NCI-H524 treated with DMSO at 0.1 percent for 48 hours (cell line): Measurements from ENCODE around the gene GNAI2.

ENCODE experiments used
- DNase-seq: peaks from one replicate; lab custom pipeline; 2025; lab: John Stamatoyannopoulos, UW

Gene GNAI2

DNA sequence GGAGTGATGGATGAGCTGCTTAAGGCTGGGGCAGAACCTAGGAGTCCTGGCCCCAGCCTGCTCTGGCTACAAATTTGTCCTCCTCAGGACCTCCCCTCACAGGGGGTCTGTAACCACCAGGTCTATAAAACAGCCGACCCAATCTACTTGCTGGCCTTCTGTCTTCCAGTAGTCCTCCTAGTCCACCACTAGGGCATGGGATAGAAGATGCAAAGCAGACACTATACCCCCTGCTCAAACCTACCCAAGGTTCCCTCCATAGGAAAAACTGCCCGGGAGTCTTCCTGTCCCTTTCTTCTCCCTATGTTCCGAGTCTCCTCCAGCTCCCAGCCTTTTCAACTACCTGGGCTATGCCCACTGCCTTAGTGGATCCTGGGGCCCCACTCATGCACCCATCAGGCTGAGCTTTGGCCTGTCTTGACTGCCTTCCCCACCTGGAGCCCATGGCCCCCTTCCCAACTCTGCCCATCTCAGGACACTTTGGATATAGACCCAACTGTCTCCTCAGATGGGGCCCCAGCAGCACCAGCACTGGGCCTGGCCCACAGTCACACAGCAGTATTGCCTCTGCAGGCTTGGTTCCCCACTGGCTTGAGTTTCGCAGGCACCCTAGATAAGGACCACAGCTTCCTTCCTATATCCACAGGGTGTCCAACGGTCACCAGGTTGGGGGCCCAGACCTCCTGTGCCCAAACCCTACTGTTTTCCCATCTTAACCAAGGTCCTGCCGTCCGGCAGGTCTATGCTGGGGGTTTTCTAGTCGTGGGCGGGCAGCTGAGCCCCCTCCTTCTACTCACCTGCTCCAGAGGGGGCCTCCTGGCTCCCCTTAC is 62.1 kb downstream of the GNAI2 start:
- DNase-seq, result no peak

DNA sequence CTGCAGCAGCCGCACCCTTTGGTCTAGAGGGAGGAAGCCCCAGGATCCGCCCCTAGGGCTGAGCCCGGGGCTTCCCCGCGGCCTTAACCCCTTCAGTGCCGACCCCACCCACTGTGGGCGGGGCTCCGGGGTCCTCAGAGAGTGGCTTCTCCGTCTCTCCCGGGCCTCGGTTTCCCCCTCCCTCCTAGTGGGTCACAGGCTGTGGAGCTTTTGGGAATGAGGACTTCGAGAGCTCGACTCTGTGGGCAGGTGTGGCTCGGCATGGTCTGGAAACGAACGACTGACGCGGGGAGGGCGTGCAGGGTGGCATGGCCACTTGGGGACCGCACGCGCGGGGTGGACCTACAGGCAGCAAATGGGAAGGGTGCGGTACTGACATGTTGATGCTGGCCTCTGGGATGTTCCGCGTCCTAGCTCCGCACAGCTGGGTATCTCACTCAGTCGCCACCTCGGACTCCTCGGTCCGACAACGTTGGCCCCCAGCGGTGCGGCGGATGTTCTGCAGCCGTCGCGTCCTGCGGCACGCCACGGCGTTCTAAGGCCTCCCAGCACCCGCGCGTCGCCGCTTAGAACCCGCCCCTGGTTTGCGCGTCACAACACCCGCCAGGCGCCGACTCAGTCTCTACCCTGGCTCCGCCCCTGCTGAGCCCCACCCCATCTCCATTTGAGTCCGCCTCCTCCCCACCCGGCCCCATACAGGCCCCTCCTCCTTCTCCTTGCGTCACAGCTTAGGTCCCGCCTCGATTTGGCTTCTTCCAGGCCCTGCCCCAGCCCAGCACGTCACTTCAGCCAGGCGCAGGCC is 63.0 kb downstream of the GNAI2 start, which contains the start of the genes HYAL3 and NAA80:
Gene HYAL3 (minus strand): TSS at position 570 of the 802 bp plus-strand sequence. CDS start 3,803 bp downstream, outside the sequence.
Gene NAA80 (minus strand): TSS at position 570 of the 802 bp plus-strand sequence. CDS start 1,942 bp downstream, outside the sequence.
- DNase-seq, result no peak

DNA sequence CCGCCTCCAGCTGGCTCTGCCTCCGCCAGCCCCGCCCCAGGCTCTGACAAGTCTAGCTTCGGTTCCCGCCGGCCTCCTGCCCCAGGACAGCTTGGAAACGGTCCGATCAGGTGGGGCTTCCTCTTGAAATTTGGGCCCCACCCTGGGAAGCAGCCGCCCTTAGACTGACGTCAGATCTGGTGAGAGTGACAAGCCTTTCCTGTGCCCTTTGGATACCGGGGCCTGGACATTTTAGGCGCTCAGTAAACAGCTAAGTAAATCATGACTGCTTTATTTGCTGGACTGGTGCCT is 63.6 kb downstream of the GNAI2 start:
- no peak for DNase-seq

DNA sequence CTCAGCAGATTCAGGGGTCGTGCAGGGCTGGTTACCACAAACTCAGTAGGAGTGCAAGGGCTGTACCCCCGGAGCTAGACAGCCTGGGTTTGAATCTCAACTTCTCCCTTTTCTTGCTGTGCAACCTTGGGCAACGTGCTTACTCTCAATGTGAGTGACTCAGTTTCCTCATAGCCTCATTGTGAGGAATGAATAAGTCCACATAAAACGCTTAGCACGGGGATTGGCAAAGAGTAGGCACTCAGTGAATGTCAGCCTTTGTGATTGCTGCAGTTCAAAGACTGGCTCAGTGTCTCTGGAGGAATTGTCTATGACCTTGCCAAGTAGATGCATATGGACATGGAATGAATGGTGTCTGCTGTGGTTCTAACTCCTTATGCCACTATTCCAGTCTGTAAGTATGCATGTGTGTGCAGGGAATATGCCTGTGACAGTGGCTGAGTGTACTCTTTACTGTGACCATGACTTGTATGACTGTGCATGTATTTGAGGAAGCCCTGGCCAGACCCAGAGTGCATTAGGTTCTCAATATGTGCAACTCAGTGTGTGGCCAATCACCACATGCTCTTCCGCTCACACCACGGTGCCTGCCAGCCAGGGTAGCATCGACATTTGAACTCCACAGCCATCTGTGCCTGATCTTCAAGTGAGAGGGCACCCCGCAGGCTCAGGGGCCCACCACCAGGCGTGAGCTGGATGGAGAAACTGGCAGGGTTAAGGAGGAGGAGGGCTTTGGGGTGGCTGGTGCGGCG is 64.1 kb downstream of the GNAI2 start:
- DNase-seq, result no peak

DNA sequence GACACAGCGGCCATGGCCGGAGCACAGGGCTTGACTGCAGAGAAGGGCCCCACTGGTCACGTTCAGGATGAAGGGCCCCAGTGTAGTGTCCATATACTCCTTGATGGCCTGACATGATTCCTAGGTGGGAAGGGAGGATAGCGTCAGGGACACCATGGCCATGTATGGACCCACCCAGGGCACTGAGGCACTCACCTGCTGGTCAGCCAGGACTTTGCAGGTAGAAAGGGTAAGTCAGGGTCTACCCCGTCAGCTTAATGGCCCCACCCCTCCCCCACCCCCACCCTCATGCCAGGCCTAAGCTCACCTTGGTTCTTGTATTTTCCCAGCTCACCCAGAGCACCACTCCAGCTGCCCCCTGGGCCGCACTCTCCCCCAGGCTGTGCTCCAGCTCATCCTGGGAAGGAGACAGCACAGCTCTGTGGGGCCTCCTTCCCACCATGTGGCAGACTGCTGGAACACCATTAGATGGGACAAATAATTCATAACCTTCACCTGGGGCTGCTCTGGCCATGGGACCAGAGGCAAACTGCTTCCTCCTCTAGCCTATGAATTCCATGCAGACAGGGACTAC is 64.8 kb downstream of the GNAI2 start:
- DNase-seq, result no peak

DNA sequence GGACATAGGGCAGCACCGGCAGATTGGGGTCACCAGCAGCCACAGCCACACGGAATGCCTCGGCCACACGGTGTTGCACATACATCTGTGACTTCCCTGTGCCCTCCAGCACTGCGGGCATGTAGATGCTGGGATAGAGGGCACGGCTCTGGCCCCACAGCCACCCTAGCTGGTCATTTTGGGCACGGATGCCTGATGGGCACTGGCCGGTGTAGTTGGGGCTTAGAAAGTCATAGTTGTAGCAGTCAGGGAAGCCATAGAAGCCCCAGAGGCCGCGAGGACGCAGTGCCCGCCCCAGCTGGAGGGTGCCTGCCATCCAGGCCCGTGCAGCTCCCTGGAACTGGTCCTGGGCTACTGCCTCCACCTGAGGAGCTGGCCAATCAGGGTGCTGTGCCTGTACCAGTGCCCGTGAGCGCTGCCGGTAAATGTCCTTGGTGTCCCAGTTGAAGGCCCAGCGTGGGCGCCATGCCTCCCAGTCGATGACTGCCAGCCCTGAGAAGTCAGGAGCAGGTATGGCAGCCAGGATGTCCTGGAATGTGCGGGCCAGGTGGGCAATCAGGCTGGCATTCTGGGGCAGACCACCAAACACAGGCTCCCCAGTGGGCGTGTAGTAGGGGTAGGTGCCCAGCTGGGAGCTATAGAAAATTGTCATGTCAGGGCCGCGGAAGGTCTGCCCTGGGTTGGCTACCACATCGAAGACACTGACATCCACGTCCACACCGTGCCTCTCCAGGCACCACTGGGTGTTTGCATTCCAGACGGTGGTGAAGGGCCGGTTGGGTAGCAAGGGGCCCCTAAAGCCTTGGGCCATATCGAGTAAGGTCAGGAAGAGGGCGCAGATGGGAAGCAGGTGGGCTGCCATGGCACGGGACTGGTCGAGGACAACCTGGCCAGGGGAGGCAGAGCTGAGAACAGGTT is 66.3 kb downstream of the GNAI2 start:
- no peak for DNase-seq

DNA sequence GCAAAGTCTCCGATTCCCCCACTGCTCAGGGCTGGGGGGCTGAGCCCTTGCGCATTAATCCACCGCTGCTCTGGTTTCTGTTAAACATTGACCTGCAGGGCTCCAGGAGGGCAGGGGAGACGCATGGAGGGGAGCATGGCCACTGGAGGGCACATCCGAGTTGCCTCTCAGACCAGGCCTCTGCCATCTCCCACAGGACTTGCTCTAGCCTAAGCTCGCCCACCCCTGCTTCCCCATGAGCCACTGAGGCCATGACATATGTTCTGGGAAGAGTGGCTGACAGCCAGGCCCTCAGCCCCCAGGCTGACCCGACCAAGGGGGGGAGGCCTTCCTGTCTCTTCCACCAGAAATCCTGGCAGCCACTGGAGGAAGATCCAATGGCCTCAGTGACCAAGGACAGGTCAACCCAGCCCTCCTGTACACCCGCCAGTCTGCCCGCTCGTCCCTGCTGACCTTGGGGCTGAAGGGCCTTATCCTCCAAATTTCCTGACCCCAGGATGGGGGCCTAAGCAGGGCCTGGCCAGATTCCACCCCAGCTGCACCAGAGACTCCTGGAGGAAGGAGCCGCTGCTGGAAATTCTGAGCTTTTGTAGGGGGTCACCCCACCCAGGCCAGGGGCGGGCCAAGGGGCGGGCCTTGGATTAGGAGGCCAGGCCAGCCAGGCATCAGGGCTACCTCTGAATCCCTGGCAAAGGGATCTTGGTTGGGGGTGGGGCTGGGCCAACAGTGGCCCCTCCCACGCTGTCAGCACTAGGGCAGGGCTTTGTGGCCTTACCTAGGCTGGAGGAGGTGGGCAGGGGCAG is 67.2 kb downstream of the GNAI2 start, which contains the start of gene HYAL1:
Gene HYAL1 (minus strand): TSS at position 562 of the 803 bp plus-strand sequence. CDS start 618 bp downstream, outside the sequence.
- DNase-seq, result no peak

DNA sequence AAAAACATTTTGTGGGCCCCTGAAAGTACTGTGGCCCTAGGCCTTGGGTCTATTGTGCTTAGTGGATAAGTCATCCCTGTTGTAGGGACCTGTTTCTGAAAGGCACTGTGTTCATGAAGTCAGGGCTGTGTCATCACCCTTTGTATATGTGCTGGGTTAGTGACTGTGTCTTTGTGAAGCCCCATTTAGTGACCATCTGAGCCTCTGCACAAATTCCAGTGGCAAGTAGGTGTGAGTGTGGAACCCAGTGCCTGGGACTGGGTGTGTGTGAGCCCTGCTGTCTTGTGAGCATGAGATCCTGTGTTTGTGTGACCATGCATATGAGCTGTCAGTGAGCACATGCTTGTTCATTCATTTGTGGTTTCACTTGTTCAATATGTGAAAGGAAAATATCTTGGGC is 68.6 kb downstream of the GNAI2 start:
- no peak for DNase-seq
